GM12874 (cell line): Measurements from ENCODE around the gene BATF.

Experiments used
- TF ChIP-seq, protein P1 (sequence below): IDR thresholded peaks from 2 replicates; pipeline ENCODE4 v1.5.1; 2011; ENCODE audit warnings: low read depth, mild to moderate bottlenecking, control low read depth, low read length, moderate library complexity; ENCODE audit not compliant: insufficient read depth

Gene BATF

DNA sequence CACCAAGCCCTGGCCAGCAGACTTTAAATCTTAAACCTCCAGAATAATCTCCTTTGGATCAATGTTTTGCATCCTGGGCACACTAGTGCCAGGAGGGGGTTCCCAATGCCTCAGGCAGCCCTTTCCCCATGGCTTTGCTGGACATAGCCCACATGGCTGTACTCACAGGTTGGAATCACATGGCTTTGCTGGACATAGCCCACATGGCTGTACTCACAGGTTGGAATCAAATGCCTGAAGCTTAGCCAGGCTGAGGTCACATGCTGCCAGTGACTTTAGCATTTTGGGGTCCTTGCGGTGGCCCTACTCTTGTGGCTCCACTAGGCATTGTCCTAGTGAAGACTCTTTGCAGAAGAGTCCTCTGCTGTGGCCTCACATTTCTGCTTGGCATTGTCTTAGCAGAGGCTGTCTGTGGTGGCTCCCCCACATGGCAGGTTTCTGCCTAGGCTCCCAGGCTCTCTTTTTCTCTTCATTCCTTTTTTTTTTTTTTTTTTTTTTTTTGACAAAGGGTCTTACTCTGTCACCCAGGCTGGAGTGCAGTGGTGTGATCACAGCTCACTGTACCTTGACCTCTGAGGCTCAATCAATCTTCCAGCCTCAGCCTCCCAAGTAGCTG, 69.2 kb downstream of the BATF start:
- TF ChIP-seq, protein P1, sequence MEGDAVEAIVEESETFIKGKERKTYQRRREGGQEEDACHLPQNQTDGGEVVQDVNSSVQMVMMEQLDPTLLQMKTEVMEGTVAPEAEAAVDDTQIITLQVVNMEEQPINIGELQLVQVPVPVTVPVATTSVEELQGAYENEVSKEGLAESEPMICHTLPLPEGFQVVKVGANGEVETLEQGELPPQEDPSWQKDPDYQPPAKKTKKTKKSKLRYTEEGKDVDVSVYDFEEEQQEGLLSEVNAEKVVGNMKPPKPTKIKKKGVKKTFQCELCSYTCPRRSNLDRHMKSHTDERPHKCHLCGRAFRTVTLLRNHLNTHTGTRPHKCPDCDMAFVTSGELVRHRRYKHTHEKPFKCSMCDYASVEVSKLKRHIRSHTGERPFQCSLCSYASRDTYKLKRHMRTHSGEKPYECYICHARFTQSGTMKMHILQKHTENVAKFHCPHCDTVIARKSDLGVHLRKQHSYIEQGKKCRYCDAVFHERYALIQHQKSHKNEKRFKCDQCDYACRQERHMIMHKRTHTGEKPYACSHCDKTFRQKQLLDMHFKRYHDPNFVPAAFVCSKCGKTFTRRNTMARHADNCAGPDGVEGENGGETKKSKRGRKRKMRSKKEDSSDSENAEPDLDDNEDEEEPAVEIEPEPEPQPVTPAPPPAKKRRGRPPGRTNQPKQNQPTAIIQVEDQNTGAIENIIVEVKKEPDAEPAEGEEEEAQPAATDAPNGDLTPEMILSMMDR: no peak

DNA sequence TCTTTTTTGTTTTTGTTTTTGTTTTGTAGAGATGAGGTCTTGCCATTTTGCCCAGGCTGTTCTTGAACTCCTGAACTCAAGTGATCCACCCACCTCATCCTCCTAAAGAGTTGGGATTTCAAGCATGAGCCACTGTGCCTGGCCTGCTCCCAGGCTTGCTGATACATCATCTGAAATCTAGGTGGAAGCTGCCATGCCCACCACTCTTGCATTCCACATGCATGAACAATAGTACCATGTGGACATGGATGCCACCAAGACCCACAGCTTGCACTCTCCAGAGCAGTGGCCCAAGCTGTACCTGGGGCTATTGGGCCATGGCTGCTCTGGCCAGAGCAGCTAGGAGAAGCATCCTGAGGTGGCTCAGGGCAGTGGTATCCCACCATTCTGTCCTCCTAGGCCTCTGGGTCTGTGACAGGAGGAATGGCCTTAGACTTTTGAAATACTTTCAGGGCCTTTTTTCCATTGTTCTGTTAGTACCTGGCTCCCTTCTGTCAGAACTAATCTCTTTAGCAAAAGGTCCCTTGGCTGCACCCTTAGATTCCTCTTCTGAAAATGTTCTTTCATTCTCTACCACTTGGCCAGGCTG, 69.8 kb downstream of the BATF start:
- TF ChIP-seq, protein P1: no peak

DNA sequence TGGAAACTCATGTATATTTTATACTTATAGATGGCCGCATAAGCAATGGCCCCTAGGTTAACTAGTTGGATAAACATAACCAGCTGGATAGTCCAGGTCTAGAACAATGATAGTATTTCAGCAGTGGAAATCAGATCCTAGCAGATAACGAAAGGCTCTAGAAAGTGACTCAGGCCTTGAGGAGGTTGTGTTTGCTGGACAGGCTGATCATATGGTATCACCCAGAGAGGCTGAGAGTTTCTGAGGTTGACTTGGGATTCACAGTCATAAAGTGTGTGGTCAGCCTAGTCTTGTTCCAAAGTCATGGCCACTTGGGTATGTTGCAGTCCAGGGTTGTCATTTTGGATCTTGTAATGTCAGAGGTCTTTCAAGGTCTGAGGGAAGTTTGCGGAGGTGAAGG, 73.0 kb downstream of the BATF start:
- TF ChIP-seq, protein P1: no peak
